ENCODE data around the gene RBM33.

Gene RBM33

GRCh38 chr7:155754165-155754564 is 109.7 kb downstream of the RBM33 start:
- H3K4ac ChIP-seq (ENCODE audit: low read depth in 1 of 2, low read length in 2 of 2), result no peak overlapping the region
- H2AFZ ChIP-seq (ENCODE audit: low read depth, low read length), result no peak overlapping the region
- H3K18ac ChIP-seq (ENCODE audit: low read depth in 1 of 2, low read length in 2 of 2), result no peak overlapping the region
- H4K8ac ChIP-seq (ENCODE audit: low read length), result no peak overlapping the region
- peaks cover 14% of the 10 kb centered on the region for H3K4me1 ChIP-seq (ENCODE audit: control insufficient read depth, insufficient read depth, low read depth, low read length)
- H3K9me3 ChIP-seq (ENCODE audit: control insufficient read depth, low read length), result no peaks in the 10 kb centered on the region
- no peak overlapping the region for H3K9ac ChIP-seq (ENCODE audit: low read length)
- H4K91ac ChIP-seq (ENCODE audit: low read length), result no peak overlapping the region
- H3K14ac ChIP-seq (ENCODE audit: low read length in 2 of 2), result no peak overlapping the region
- no peak for DNase-seq
- no peak overlapping the region for H2BK5ac ChIP-seq (ENCODE audit: low read depth, low read length, poor library complexity, severe bottlenecking)
- H3K4me3 ChIP-seq (ENCODE audit: insufficient read depth in 1 of 2, low read depth in 1 of 2, low read length in 2 of 2), result no peak overlapping the region
- no peak overlapping the region for H2BK120ac ChIP-seq (ENCODE audit: low read depth, low read length)
- no peak overlapping the region for H3K23ac ChIP-seq (ENCODE audit: low read length in 2 of 2)
- no peak overlapping the region for H2BK12ac ChIP-seq (ENCODE audit: low read length in 2 of 2)
- H2BK15ac ChIP-seq (ENCODE audit: low read depth, poor library complexity, severe bottlenecking), result no peak overlapping the region
- H2AK5ac ChIP-seq (ENCODE audit: low read length, severe bottlenecking), result no peak overlapping the region
- no peaks in the 10 kb centered on the region for H3K27me3 ChIP-seq (ENCODE audit: control insufficient read depth in 1 of 2, insufficient read depth in 1 of 2, low read length in 2 of 2)
- no peak overlapping the region for H3K27ac ChIP-seq (ENCODE audit: low read length, poor library complexity, severe bottlenecking)
- H3K4me2 ChIP-seq (ENCODE audit: low read length, poor library complexity, severe bottlenecking), result no peak overlapping the region
- H3K79me1 ChIP-seq (replicated peaks; ENCODE audit: low read length, poor library complexity, severe bottlenecking), result peaks cover 18% of the 10 kb centered on the region
- H3K36me3 ChIP-seq (ENCODE audit: control insufficient read depth in 1 of 2, insufficient read depth in 2 of 2, low read depth in 1 of 2, low read length in 2 of 2), result peaks cover 6 to 9% of the 10 kb centered on the region in 2 experiments

- no peak overlapping the region for H2BK120ac ChIP-seq (ENCODE audit: low read depth, low read length)
- peaks cover 6 to 14% of the 10 kb centered on the region in 2 experiments for H3K36me3 ChIP-seq (ENCODE audit: control insufficient read depth in 1 of 2, insufficient read depth in 2 of 2, low read depth in 1 of 2, low read length in 2 of 2)
- H3K23ac ChIP-seq (ENCODE audit: low read length in 2 of 2), result no peak overlapping the region
- H3K4me2 ChIP-seq (ENCODE audit: low read length, poor library complexity, severe bottlenecking), result no peak overlapping the region
- H2BK15ac ChIP-seq (ENCODE audit: low read depth, poor library complexity, severe bottlenecking), result no peak overlapping the region
- H2BK12ac ChIP-seq (ENCODE audit: low read length in 2 of 2), result no peak overlapping the region
- no peak overlapping the region for H4K91ac ChIP-seq (ENCODE audit: low read length)
- H4K8ac ChIP-seq (ENCODE audit: low read length), result no peak overlapping the region
- H2AK5ac ChIP-seq (ENCODE audit: low read length, severe bottlenecking), result no peak overlapping the region
- no peak overlapping the region for H3K4ac ChIP-seq (ENCODE audit: low read depth in 1 of 2, low read length in 2 of 2)
- no peak overlapping the region for H3K9ac ChIP-seq (ENCODE audit: low read length)
- no peaks in the 10 kb centered on the region for H3K27me3 ChIP-seq (ENCODE audit: control insufficient read depth in 1 of 2, insufficient read depth in 1 of 2, low read length in 2 of 2)
- H3K14ac ChIP-seq (ENCODE audit: low read length in 2 of 2), result no peak overlapping the region
- H2AFZ ChIP-seq (ENCODE audit: low read depth, low read length), result no peak overlapping the region
- H2BK5ac ChIP-seq (ENCODE audit: low read depth, low read length, poor library complexity, severe bottlenecking), result no peak overlapping the region
- peaks cover 15% of the 10 kb centered on the region for H3K79me1 ChIP-seq (replicated peaks; ENCODE audit: low read length, poor library complexity, severe bottlenecking)
- 96% methylated on average over 3 of the region's 3 CpGs for WGBS
- DNase-seq, result no peak
- peaks cover 14% of the 10 kb centered on the region for H3K4me1 ChIP-seq (ENCODE audit: control insufficient read depth, insufficient read depth, low read depth, low read length)
- H3K9me3 ChIP-seq (ENCODE audit: control insufficient read depth, low read length), result no peaks in the 10 kb centered on the region
- H3K18ac ChIP-seq (ENCODE audit: low read depth in 1 of 2, low read length in 2 of 2), result no peak overlapping the region
- H3K27ac ChIP-seq (ENCODE audit: low read length, poor library complexity, severe bottlenecking), result no peak overlapping the region
- H3K4me3 ChIP-seq (ENCODE audit: insufficient read depth in 1 of 2, low read depth in 1 of 2, low read length in 2 of 2), result no peak overlapping the region
These were observed 110.6 kb downstream of the RBM33 start for GRCh38 chr7:155755026-155755425.

GRCh38 chr7:155756322-155756721 is 111.9 kb downstream of the RBM33 start:
- no peak overlapping the region for H3K27ac ChIP-seq (ENCODE audit: low read length, poor library complexity, severe bottlenecking)
- H3K4ac ChIP-seq (ENCODE audit: low read depth in 1 of 2, low read length in 2 of 2), result no peak overlapping the region
- H3K4me1 ChIP-seq (ENCODE audit: control insufficient read depth, insufficient read depth, low read depth, low read length), result peaks cover 14% of the 10 kb centered on the region
- H3K23ac ChIP-seq (ENCODE audit: low read length in 2 of 2), result no peak overlapping the region
- no peak overlapping the region for H2BK5ac ChIP-seq (ENCODE audit: low read depth, low read length, poor library complexity, severe bottlenecking)
- no peak overlapping the region for H3K14ac ChIP-seq (ENCODE audit: low read length in 2 of 2)
- H2BK120ac ChIP-seq (ENCODE audit: low read depth, low read length), result no peak overlapping the region
- no peaks in the 10 kb centered on the region for H3K9me3 ChIP-seq (ENCODE audit: control insufficient read depth, low read length)
- peaks cover 13 to 18% of the 10 kb centered on the region in 2 experiments for H3K36me3 ChIP-seq (ENCODE audit: control insufficient read depth in 1 of 2, insufficient read depth in 2 of 2, low read depth in 1 of 2, low read length in 2 of 2)
- DNase-seq, result no peak
- WGBS, result 99% methylated on average over 9 of the region's 9 CpGs
- no peak overlapping the region for H4K8ac ChIP-seq (ENCODE audit: low read length)
- no peaks in the 10 kb centered on the region for H3K27me3 ChIP-seq (ENCODE audit: control insufficient read depth in 1 of 2, insufficient read depth in 1 of 2, low read length in 2 of 2)
- no peak overlapping the region for H3K4me2 ChIP-seq (ENCODE audit: low read length, poor library complexity, severe bottlenecking)
- H2AFZ ChIP-seq (ENCODE audit: low read depth, low read length), result no peak overlapping the region
- no peak overlapping the region for H3K9ac ChIP-seq (ENCODE audit: low read length)
- no peak overlapping the region for H2BK12ac ChIP-seq (ENCODE audit: low read length in 2 of 2)
- no peak overlapping the region for H2AK5ac ChIP-seq (ENCODE audit: low read length, severe bottlenecking)
- peaks cover 22% of the 10 kb centered on the region for H3K79me1 ChIP-seq (replicated peaks; ENCODE audit: low read length, poor library complexity, severe bottlenecking)
- H3K18ac ChIP-seq (ENCODE audit: low read depth in 1 of 2, low read length in 2 of 2), result no peak overlapping the region
- H2BK15ac ChIP-seq (ENCODE audit: low read depth, poor library complexity, severe bottlenecking), result no peak overlapping the region
- no peak overlapping the region for H3K4me3 ChIP-seq (ENCODE audit: insufficient read depth in 1 of 2, low read depth in 1 of 2, low read length in 2 of 2)
- H4K91ac ChIP-seq (ENCODE audit: low read length), result no peak overlapping the region

- H4K8ac ChIP-seq (ENCODE audit: low read length), result no peak overlapping the region
- 91% methylated on average over 10 of the region's 10 CpGs for WGBS
- H3K27me3 ChIP-seq (ENCODE audit: control insufficient read depth in 1 of 2, insufficient read depth in 1 of 2, low read length in 2 of 2), result no peaks in the 10 kb centered on the region
- H3K4me2 ChIP-seq (ENCODE audit: low read length, poor library complexity, severe bottlenecking), result no peak overlapping the region
- no peak overlapping the region for H3K18ac ChIP-seq (ENCODE audit: low read depth in 1 of 2, low read length in 2 of 2)
- no peak overlapping the region for H2AFZ ChIP-seq (ENCODE audit: low read depth, low read length)
- H3K14ac ChIP-seq (ENCODE audit: low read length in 2 of 2), result no peak overlapping the region
- DNase-seq, result no peak
- H3K27ac ChIP-seq (ENCODE audit: low read length, poor library complexity, severe bottlenecking), result peak overlapping the region; percentile 55
- H3K23ac ChIP-seq (ENCODE audit: low read length in 2 of 2), result no peak overlapping the region
- H2BK120ac ChIP-seq (ENCODE audit: low read depth, low read length), result no peak overlapping the region
- no peak overlapping the region for H3K4ac ChIP-seq (ENCODE audit: low read depth in 1 of 2, low read length in 2 of 2)
- H3K9me3 ChIP-seq (ENCODE audit: control insufficient read depth, low read length), result no peaks in the 10 kb centered on the region
- no peak overlapping the region for H3K9ac ChIP-seq (ENCODE audit: low read length)
- no peak overlapping the region for H4K91ac ChIP-seq (ENCODE audit: low read length)
- peaks cover 21% of the 10 kb centered on the region for H3K79me1 ChIP-seq (replicated peaks; ENCODE audit: low read length, poor library complexity, severe bottlenecking)
- peaks cover 14 to 20% of the 10 kb centered on the region in 2 experiments for H3K36me3 ChIP-seq (ENCODE audit: control insufficient read depth in 1 of 2, insufficient read depth in 2 of 2, low read depth in 1 of 2, low read length in 2 of 2)
- H3K4me1 ChIP-seq (ENCODE audit: control insufficient read depth, insufficient read depth, low read depth, low read length), result peaks cover 23% of the 10 kb centered on the region
- H2BK5ac ChIP-seq (ENCODE audit: low read depth, low read length, poor library complexity, severe bottlenecking), result no peak overlapping the region
- no peak overlapping the region for H2BK12ac ChIP-seq (ENCODE audit: low read length in 2 of 2)
- no peak overlapping the region for H2AK5ac ChIP-seq (ENCODE audit: low read length, severe bottlenecking)
- H3K4me3 ChIP-seq (ENCODE audit: insufficient read depth in 1 of 2, low read depth in 1 of 2, low read length in 2 of 2), result no peak overlapping the region
- H2BK15ac ChIP-seq (ENCODE audit: low read depth, poor library complexity, severe bottlenecking), result no peak overlapping the region
These were observed 113.9 kb downstream of the RBM33 start for GRCh38 chr7:155758348-155758747.
